GM10248 (cell line): ENCODE results near the gene EMILIN1.

Experiments used
- CTCF ChIA-PET: fragments of 300-600 bp; sonication (Branson Sonifier 250); formaldehyde crosslinking; extraction: SDS; loops from one replicate; lab custom pipeline; 2021; ENCODE audit warnings: antibody characterized with exemption; lab: Yijun Ruan, JAX
- POLR2A ChIA-PET: fragments of 350-650 bp; sonication (Branson Sonifier 250); formaldehyde crosslinking; extraction: SDS; loops from one replicate; lab custom pipeline; 2020; ENCODE audit warnings: antibody characterized with exemption; lab: Yijun Ruan, JAX
- DNase-seq: peaks from one replicate; pipeline ENCODE4 v3.0.0; 2012; ENCODE audit errors: extremely low spot score
- TF ChIP-seq, protein P1 (sequence below): IDR thresholded peaks from 2 replicates; pipeline ENCODE4 v1.5.1; 2012; ENCODE audit warnings: mild to moderate bottlenecking, low read depth; ENCODE audit errors: extremely low read depth, missing control alignments, control extremely low read depth

EMILIN1 gene

DNA sequence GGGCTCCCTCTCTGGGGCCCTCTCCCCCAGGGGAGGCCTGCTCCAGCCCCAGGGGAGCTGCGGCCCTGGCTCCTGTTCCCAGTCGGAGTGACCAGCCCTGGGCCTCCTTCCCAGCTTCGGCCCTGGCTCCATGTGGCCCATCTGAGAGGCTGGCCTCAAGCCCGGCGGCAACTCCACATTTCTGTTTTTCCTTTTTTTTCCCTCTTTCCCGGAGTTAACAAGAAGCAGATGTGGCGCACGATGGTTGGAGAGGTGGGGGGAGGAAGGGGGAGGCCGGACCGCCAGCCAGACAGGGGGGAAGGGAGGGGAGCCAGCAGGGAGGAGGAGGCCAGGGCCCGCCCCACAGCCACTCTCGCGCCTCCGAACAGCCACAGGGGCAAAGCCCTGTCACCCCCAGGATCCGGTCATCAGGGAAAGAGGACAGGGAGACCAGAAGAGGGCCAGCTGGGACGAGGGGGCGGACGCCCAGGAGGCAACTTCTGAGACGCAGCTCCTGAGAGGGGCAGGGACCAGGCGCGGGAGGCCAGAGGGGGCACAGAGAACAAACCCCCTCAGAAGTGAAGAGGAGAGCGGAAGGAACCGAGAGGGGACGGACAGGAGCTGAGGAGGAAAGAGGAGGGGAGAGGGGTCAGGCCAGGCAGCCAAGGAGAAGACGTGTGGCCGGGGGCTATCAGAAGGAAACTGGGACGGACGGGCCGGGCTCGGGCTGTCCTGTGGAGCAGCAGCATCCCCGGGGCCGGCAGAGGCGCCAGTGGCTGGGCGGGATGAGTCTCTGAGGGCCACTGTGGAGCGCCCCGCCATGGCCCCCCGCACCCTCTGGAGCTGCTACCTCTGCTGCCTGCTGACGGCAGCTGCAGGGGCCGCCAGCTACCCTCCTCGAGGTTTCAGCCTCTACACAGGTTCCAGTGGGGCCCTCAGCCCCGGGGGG is at the start of gene EMILIN1:
Gene EMILIN1 (plus strand): TSS at position 349 of the 928 bp plus-strand sequence. CDS start 451 bp downstream, at position 800.
- TF ChIP-seq, protein P1, sequence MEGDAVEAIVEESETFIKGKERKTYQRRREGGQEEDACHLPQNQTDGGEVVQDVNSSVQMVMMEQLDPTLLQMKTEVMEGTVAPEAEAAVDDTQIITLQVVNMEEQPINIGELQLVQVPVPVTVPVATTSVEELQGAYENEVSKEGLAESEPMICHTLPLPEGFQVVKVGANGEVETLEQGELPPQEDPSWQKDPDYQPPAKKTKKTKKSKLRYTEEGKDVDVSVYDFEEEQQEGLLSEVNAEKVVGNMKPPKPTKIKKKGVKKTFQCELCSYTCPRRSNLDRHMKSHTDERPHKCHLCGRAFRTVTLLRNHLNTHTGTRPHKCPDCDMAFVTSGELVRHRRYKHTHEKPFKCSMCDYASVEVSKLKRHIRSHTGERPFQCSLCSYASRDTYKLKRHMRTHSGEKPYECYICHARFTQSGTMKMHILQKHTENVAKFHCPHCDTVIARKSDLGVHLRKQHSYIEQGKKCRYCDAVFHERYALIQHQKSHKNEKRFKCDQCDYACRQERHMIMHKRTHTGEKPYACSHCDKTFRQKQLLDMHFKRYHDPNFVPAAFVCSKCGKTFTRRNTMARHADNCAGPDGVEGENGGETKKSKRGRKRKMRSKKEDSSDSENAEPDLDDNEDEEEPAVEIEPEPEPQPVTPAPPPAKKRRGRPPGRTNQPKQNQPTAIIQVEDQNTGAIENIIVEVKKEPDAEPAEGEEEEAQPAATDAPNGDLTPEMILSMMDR, result no peak
- DNase-seq, result no peak
- ChIA-PET CTCF (interaction anchor here (1.4 to 1.9 kb wide), 3 partner anchors 7 to 21 kb away, joined by 3 to 4 read pairs (median 3); partner anchors contain the start of gene OST4), POLR2A (no interaction called here)

DNA sequence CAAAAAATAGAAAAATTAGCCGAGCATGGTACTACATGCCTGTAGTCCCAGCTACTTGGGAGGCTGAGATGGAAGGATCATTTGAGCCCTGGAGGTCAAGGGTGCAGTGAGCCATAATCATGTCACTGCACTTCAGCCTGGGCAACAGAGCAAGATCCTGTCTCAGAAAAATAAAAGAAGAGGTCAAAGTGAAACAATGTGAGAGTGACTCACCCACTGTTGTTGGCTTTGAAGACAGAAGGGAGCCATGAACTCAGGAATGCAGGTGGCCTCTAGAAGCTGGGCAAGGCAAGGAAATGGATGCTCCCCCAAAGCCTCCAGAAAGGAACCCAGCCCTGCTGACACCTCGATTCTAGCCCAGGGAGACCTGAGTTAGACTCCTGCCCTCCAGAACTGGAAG is 49.4 kb upstream of the EMILIN1 start:
- no peak for DNase-seq
- CTCF ChIA-PET, result interaction anchor here (1.4 to 3.0 kb wide), 3 partner anchors 12 to 67 kb away, joined by 3 to 8 read pairs (median 8); no protein-coding TSS in a partner anchor
- POLR2A ChIA-PET, result no interaction called here
- TF ChIP-seq, protein P1, result no peak

DNA sequence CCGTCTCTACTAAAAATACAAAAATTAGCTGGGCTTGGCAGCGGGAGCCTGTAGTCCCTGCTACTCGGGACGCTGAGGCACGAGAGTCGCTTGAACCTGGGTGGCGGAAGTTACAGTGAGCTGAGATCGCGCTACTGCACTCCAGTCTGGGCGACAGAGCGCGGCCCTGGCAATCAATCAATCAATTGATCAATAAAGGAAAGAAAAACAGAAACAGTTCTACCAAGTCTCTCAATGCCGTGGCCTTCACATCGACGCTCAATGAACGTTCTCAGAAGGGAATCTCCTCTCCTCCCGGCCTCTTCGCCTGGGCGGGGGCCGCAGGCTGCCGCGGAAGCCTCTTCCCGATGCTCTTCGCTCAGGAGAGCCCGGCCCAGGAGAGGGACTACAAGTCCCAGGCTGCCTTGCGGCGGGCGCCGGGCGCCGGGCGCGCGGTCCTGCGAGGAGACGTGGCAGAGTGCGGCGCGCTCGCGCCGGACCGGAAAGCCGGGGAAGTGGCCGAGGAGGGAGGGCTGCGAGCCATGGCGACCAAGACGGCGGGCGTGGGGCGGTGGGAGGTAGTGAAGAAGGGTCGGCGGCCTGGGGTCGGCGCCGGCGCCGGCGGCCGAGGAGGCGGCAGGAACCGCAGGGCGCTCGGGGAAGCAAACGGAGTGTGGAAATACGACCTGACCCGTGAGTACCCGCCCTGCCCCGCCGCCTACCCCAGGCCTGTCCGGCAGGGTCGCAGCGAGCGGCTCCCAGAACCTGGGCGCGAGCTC is 45.7 kb upstream of the EMILIN1 start, which contains the start of gene TMEM214:
Gene TMEM214 (plus strand): TSS at position 471 of the 758 bp plus-strand sequence. CDS start 51 bp downstream, at position 522.
- DNase-seq, result peak; percentile 96
- POLR2A ChIA-PET, result interaction anchor here (0.6 to 1.7 kb wide), 3 partner anchors 9 to 18 kb away, joined by 3 to 11 read pairs (median 3); partner anchors contain the start of gene AGBL5
- CTCF ChIA-PET, result interaction anchor here (1.0 to 7.2 kb wide), 8 partner anchors 11 to 71 kb away, joined by 3 to 66 read pairs (median 6); partner anchors contain the start of gene AGBL5
- TF ChIP-seq, protein P1, result no peak

DNA sequence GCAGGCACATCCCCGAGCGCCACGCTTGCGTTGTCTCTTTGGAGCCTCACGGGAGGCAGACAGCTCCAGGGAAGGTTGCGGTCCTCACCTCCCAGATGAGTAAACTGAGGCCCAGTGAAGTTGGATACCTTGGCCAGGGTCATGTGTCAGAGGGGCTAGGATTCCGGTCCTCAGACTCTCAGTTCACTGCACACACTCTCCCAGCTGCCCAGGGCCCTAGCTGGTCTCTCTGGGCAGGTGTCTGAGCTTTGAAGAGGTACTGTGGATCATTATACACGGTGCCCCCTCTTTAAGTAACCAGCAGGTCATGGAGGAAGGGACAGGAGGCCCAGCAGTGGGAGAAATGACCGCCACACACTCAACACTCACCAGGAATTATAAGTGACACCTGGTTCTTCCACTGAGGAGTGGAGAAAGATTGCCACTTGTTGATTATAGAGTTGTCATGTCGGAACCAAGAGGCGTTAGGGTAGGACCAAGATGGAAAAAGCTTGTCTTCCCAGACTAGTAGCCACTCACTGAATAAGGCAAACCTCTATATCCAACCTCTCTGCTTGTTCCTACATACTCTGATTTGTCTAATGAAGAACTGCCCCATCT is 45.1 kb upstream of the EMILIN1 start:
- ChIA-PET CTCF (interaction anchor here (1.0 to 7.2 kb wide), 8 partner anchors 10 to 72 kb away, joined by 3 to 66 read pairs (median 6); partner anchors contain the start of gene AGBL5), POLR2A (interaction anchor here (0.6 to 1.7 kb wide), 3 partner anchors 8 to 17 kb away, joined by 3 to 11 read pairs (median 3); partner anchors contain the start of gene AGBL5)
- no peak for DNase-seq
- TF ChIP-seq, protein P1, result no peak

DNA sequence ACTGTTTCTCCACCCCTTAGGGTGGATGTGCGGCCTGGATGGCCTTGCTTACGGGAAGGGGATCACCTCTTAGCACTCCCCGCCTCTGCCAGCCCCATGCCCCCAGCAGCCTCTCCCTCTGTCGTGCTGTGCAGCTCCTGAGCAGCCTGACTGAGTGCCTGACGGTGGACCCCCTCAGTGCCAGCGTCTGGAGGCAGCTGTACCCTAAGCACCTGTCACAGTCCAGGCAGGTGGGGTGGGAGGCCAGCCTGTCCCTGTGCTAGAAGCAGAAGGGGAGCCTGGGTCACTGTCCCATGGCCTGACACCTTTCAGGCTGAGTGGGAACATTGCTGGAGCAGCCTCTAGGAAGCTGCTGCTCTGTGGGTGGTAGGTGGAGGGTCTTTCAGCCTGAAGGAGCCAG is 40.4 kb upstream of the EMILIN1 start:
- POLR2A ChIA-PET, result interaction anchor here (0.5 to 2.2 kb wide), 5 partner anchors 8 to 312 kb away, joined by 3 to 11 read pairs (median 3); partner anchors contain the start of gene AGBL5
- CTCF ChIA-PET, result interaction anchor here (1.0 to 7.2 kb wide), 6 partner anchors 11 to 50 kb away, joined by 3 to 66 read pairs (median 4); partner anchors contain the start of gene AGBL5
- TF ChIP-seq, protein P1, result no peak
- DNase-seq, result no peak
